Measurements from ENCODE around the gene VCY.
"Not testable (repeated sequence)": the region's sequence is repeated elsewhere in the genome, so short reads cannot be mapped to it uniquely, and the experiment has no call there.

VCY gene

DNA sequence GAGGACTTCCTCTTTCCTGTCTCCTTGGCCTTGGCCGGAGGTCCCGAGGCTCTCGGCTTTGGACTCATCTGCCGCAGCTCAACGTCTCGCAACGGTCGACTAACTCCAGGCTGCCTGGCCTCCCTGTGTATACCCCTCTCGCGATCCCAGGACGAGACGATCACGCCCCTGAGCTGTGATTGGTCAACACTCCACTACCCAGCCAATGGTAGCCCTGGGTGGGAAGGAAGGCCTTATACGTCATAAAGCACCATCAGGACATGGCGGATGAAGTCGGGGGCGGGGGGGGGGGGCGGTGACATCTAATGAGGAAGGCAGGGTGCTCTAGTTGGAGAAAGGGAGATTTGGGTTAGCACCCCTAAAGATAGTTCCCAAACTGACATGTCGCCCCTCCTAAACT lies at the start of gene VCY:
Gene VCY, minus strand, starts transcription at position 101 of the 400 bp plus-strand sequence. Its CDS starts 33 bp downstream, at position 68.
- DNase-seq: not testable (repeated sequence)

- DNase-seq: not testable (repeated sequence)
Observed at GRCh38 chrY:14030395-14030794, 44.1 kb upstream of the VCY start.

GRCh38 chrY:14011916-14012315 lies 25.6 kb upstream of the VCY start:
- not testable (repeated sequence) for DNase-seq

DNA sequence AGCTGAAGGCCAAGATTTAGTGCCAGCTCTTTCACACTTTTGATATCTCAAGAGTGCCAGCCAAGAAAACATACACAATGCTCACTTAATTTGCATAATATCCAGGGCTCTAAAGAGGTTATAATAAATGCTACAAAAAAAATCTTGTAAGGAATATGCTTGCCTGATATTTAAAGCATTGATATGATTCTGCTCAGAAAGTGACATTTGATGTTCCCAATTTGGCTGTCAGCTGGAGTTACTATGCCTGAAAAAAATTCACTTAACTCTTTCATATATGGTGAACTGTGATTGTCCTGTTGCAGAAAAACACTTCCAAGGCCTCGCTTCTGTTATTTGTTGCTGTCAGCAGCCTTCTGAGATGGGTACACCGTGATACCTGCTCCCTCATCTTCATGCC lies 43.9 kb downstream of the VCY start:
- not testable (repeated sequence) for DNase-seq

Data from amniotic stem cell (primary cell).